Activated CD4-positive, CD25-positive, alpha-beta regulatory T cell (primary cell): ENCODE data around the gene SPATA31D1.

Source experiments
- DNase-seq, 4 experiments: peaks; one replicate each; lab custom pipeline; 2025; lab: John Stamatoyannopoulos, UW

The SPATA31D1 gene

DNA sequence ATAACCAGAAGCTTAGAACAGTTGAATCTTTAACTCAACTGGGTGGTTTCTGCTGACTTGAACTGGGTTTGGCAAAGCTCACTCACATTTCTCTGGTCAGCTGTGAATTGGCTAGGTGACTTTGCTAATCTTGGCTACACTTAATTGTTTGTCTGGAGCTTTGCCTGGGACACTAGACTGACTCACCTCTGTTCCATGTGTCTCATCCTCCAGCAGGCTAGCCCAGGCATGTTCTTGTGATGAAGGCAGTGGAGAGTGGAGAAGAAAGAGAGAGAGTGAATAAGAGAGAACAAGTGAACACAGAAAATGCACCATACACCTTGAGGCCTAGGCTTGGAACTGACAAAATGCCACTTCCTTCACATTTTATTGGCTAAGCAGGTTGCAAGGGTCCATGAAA lies 32.6 kb downstream of the SPATA31D1 start:
- no peak for DNase-seq

DNA sequence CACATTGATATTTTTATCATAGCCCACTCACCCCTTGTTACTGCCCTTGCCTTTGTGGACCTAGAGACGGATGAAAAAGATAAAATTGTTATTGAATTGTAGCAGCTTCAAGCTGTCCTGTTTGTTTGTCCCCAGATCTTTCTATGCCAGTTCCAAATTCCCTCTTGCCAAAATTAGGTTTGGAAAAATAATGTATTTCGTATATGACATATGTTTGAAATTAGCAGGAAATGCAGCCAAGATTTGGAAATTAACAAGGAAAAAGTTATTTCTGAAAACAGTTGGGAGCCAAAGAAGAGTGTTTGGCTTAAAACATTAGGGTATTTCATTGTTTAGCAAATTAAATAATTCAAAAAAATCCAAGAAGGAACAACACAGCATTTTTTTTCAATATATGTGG lies 33.5 kb downstream of the SPATA31D1 start:
- DNase-seq: no peak

DNA sequence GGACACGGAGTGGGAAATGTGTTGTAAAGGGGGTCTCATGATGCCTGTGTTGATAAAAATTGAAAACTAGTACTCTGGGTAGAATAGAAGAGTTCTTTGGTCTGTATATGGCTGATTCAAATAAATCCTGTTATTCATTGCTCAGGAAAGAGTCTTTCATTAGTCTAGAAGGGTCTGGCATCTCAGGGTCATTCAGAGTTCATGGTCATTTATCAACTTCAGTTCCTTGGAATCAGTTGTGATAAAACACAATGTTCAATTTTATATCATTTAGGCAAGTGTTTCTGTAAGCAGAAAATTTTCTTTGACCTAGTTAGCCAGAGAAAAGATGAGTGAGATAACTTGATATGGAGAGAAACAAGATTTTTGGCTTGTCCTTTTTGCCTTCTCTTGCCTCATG lies 36.3 kb downstream of the SPATA31D1 start:
- DNase-seq: no peak

DNA sequence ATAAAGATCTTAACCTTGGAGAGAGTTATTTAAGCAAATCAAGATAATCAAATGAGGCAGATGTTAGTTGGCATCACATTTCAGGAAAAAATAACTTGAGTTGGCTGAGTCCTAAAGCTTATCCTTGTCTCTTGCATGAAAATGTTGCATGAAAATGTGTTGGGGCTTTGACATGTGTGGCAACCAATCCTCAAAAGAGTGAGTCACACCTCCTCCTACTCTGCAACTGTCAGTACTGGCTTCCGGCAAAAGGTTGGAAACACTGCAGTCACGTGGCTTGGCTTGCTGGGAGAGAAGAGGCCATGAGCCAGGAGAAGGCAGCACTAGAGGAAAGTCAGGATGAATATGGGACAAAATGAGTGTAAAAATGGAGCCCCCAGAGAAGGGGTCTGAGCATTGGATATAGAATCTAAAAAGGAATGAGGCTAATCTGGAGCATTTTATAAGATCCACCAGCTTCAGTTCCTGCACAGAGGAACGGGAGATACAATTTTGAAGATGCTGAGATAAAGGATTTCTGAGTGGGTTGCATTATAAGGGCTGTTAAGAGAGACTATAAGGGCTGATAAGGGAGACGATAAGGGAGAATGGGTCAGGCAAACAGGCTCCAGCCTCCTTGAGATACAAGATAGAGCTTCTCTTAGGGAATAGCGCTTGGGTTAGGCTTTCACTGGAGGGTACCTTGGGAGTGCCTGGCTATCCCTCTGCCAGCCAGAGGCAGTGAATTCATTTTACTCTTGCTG lies 43.1 kb downstream of the SPATA31D1 start:
- DNase-seq: no peak

DNA sequence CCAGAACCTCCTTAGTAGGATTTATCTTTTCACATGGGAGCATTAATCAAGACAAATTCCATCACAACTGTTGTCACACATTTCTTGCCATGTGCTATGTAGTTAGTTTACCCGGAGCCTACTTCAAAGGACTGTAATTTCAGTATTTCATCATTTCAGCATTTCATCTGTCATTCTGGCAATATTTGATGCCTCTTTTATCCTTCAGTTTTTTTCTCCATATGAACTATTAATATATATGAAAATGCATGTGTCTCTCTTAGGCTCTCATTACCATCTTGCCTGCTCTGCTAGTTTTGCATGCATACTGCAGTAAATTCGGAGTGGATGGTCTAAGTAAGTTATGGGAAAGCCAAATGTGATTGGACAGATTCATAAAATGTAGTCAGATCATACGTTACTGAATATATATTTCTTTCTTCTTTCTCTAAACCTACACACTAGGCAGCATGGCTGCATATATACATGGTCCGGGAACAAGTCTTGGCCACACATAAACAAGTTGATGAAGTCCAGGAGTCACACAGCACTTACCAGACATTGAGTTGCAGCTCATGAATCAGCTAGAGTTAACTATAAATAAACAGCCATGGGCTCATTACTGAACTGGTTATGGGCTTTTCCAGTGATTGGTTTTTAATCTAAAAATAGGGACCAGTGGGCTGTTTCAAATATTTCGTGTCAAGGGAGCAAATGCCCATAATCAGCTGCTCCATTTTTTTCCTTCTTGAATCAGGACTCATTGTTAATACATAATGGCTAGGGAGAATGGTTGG lies 46.6 kb downstream of the SPATA31D1 start:
- DNase-seq: no peak

DNA sequence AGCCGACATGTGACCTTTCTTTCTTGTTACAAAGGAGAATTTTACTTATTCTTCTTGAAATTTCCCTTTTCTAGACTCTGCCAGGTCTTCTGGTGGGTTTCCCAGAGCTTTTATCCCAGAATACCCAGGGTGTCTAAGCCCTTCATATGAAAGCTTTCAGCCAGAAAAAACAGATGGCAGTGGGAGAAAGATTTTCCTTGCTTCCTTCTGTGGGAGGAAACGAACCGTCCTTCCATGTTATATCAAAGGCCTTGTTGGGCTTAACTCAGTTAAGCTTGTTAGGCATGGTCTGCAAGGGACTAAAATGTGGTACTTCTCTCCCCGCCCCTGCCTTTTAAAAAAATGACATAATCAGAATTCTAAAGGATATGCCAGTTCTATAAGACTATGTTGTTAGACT lies 47.5 kb downstream of the SPATA31D1 start:
- DNase-seq: no peak

DNA sequence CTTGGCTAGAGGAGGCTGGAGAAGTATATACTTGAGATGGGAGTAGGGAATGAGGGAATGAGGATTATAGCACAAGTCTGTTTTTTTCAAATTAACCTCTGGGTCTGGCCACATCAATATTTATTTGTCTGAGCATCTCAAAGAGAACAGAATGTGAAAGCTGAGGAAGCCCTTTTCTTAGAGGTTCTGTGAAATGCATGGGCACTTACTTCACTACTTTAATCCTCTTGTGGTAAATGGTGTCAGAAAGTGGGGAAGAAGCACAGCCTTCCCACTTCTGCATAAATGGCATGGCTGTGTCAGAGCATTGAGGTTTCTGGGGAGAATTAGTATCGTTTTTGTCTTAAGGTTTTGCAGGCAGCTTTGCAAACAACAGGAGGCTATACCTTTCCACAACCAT lies 48.6 kb downstream of the SPATA31D1 start:
- no peak for DNase-seq

DNA sequence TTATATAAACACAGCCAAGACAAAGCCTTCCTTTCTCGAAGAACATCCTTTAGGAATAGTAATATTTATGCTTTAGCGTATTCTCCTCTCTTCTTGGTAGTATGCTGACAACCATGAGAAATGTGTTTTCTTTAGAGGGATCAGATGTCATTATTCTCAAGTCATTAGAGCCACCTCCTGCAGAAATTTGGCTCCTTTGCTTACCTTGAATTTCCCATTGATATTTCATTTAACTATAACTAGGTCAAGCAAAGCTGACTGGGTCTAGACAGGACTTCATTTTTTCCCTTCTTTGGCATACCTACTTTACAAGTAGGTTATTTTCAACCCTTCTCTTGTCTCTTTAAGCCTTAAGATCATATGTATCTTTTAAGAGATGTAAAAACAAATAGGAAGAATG lies 50.3 kb downstream of the SPATA31D1 start:
- no peak for DNase-seq
